Stimulated activated naive B cell treated with anti-CD40 and anti-IgM and Interleukin-4, amounts not matched to agents 10 μg/mL and 1 μg/mL and 100 μg/mL, for 72 hours (primary cell): Measurements from ENCODE around the gene RPL15.
"Not testable (repeated sequence)": the region's sequence is repeated elsewhere in the genome, so short reads cannot be mapped to it uniquely, and the experiment has no call there.

Experiments used
- ATAC-seq, 2 donors: fragments of 150-1000 bp; cut with Tn5 transposase; replicated peaks; 2 replicates each; pipeline ENCODE4 v1.10.0; 2021; ENCODE audit warnings: moderate library complexity in 1 of 2
- DNase-seq: peaks from one replicate; pipeline ENCODE4 v3.0.0; 2021
- H3K27ac Mint-ChIP-seq: one replicate; pipeline ENCODE4 v1.8.0; 2022; ENCODE audit warnings: mild to moderate bottlenecking, mixed read lengths
- H3K27me3 Mint-ChIP-seq, 2 donors: one replicate each; pipeline ENCODE4 v1.8.0; 2022; ENCODE audit warnings: mixed read lengths in 2 of 2
- H3K36me3 Mint-ChIP-seq, 2 donors: one replicate each; pipeline ENCODE4 v1.8.0; 2022; ENCODE audit warnings: mixed read lengths in 2 of 2, mild to moderate bottlenecking in 1 of 2
- H3K4me1 Mint-ChIP-seq, 2 donors: one replicate each; pipeline ENCODE4 v1.8.0; 2022; ENCODE audit warnings: mixed read lengths in 2 of 2, mild to moderate bottlenecking in 1 of 2
- H3K4me3 Mint-ChIP-seq, 2 donors: one replicate each; pipeline ENCODE4 v1.8.0; 2022; ENCODE audit warnings: mild to moderate bottlenecking in 2 of 2, mixed read lengths in 2 of 2, moderate library complexity in 1 of 2
- H3K9me3 Mint-ChIP-seq, 2 donors: one replicate each; pipeline ENCODE4 v1.8.0; 2022; ENCODE audit warnings: mixed read lengths in 2 of 2, mild to moderate bottlenecking in 1 of 2

RPL15 gene

DNA sequence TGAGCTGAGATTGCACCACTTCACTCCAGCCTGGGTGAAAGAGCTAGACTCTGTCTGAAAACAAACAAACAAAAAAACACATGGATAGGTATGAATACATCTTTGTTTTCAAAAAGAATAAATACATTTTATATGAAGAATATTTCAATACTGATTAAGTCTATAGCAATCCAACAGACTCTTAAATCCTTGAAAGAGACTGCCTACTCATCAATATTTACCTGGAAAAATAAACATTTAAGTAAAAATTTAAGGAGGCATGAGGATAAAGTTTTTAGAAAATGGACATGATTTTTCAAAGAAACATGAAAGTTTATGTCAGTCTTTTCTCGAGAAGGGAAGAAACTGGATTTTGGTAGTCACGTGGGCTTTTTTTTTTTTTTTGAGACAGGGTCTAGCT is 5.5 kb upstream of the RPL15 start:
- H3K36me3 Mint-ChIP-seq = peaks cover 5 to 9% of the 10 kb centered on the region in 2 donors
- ATAC-seq (no peak), DNase-seq (no peak)
- peaks cover 5 to 23% of the 10 kb centered on the region in 2 donors for H3K4me1 Mint-ChIP-seq
- no peaks in the 10 kb centered on the region for H3K9me3 Mint-ChIP-seq
- no peak overlapping the region for H3K4me3 Mint-ChIP-seq
- H3K27me3 Mint-ChIP-seq = peaks cover 0 to 4% of the 10 kb centered on the region in 2 donors
- no peak overlapping the region for H3K27ac Mint-ChIP-seq

DNA sequence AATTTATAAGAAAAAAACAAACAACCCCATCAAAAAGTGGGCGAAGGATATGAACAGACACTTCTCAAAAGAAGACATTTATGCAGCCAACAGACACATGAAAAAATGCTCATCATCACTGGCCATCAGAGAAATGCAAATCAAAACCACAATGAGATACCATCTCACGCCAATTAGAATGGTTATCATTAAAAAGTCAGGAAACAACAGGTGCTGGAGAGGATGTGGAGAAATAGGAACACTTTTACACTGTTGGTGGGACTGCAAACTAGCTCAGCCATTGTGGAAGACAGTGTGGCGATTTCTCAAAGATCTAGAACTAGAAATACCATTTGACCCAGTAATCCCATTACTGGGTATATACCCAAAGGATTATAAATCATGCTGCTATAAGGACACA is 4.6 kb upstream of the RPL15 start:
- not testable (repeated sequence) for H3K27ac Mint-ChIP-seq, DNase-seq, H3K27me3 Mint-ChIP-seq, H3K9me3 Mint-ChIP-seq, ATAC-seq, H3K4me3 Mint-ChIP-seq
- Mint-ChIP-seq H3K4me1 (peaks cover 5 to 25% of the 10 kb centered on the region in 2 donors), H3K36me3 (peaks cover 10 to 14% of the 10 kb centered on the region in 2 donors)

DNA sequence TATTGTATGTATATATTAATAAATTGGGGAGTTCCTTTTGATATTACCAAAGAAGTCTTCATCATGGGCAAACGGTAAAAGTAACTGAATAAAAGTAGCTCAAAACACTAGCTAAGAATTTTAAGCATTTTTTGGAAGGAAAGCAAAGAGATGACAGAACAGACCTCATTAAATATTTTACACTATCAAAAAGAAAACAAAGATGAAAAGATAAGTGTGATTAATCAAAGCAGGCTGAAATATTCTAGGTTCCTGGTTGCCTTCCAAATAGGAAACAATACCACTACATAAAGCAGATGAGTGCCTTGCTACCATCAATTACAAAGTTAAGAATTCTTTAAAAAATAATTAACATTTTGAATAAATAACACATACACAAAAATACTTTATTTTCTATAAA is 3.8 kb upstream of the RPL15 start:
- H3K9me3 Mint-ChIP-seq = no peaks in the 10 kb centered on the region
- no peak overlapping the region for H3K27ac Mint-ChIP-seq
- H3K36me3 Mint-ChIP-seq = peaks cover 19 to 23% of the 10 kb centered on the region in 2 donors
- H3K27me3 Mint-ChIP-seq = peaks cover 0 to 4% of the 10 kb centered on the region in 2 donors
- ATAC-seq (no peak), DNase-seq (no peak)
- peaks cover 9 to 33% of the 10 kb centered on the region in 2 donors for H3K4me1 Mint-ChIP-seq
- H3K4me3 Mint-ChIP-seq = no peak overlapping the region

DNA sequence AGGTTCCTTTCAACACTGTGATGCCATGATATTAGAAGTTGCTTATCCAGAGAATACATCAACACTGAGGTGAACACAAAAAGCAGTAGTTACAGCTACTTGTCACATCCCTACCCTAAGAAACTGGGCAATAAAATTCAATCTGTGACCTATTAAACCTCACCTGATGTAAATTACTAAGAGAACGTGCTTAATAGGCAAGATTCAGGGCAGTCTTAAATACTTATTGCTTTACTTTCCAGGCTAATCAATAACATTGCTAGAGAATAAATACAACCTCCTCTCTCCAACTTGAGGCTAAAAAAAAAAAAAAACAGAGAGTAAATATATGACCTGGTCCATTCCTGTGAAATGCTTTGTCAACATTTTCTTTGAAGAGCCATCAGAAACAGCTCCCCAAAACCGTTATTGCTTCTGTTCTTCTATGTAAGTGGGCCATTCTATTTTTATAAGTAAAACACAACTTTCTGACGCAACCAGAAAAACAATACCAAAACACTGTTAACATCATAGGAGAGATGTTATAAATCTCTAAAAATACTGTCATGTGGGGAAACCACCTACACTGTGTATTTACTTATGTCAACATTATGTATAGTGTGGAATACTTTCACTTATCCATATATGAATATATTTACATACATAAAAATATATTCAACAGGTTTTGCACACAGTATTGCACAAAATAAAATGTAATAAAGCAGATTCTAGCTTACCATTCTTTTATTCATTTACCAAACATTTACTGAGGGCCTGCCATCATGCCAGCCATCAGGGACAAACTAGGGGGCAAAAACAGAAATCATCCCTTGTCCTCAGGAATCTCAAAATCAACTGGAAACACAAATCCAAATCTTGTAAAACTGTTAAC is 2.8 kb upstream of the RPL15 start:
- Mint-ChIP-seq H3K36me3 (peaks cover 27 to 28% of the 10 kb centered on the region in 2 donors), H3K4me3 (no peak overlapping the region), H3K4me1 (peaks cover 16 to 42% of the 10 kb centered on the region in 2 donors), H3K9me3 (no peaks in the 10 kb centered on the region), H3K27me3 (peaks cover 0 to 4% of the 10 kb centered on the region in 2 donors), H3K27ac (no peak overlapping the region)
- DNase-seq (no peak), ATAC-seq (no peak)

DNA sequence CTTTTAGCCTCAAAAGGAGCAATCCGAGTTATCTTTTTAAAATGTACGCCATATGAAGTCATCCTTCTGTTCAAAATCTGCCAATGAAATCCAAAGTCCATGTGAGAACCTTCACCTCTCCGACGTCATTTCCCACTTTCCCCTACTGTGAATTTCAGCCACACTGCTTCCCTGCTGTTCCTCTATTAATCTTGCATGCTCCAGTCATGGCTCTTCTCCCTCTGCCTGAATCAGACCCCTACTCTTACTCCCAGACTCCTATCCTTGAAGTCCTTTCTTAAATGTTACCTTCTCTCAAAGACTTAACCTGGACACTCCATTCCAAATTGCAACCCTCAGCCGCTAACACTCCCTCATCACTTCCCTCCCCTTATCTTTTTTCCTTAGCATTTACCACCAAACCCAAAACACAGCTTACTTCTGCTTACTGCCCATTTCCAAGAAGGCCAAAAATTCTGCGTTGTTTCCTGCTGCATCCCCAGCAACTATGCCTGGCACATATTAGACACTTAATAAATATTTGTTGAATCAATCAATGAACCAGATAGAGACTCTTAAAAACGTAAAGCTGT is 1.3 kb upstream of the RPL15 start:
- H3K4me3 Mint-ChIP-seq = peak overlapping the region; percentile 96 to 99
- DNase-seq (no peak), ATAC-seq (no peak)
- H3K27ac Mint-ChIP-seq = no peak overlapping the region
- H3K27me3 Mint-ChIP-seq = peaks cover 0 to 4% of the 10 kb centered on the region in 2 donors
- no peaks in the 10 kb centered on the region for H3K9me3 Mint-ChIP-seq
- H3K4me1 Mint-ChIP-seq = peaks cover 23 to 57% of the 10 kb centered on the region in 2 donors
- peaks cover 34 to 38% of the 10 kb centered on the region in 2 donors for H3K36me3 Mint-ChIP-seq

DNA sequence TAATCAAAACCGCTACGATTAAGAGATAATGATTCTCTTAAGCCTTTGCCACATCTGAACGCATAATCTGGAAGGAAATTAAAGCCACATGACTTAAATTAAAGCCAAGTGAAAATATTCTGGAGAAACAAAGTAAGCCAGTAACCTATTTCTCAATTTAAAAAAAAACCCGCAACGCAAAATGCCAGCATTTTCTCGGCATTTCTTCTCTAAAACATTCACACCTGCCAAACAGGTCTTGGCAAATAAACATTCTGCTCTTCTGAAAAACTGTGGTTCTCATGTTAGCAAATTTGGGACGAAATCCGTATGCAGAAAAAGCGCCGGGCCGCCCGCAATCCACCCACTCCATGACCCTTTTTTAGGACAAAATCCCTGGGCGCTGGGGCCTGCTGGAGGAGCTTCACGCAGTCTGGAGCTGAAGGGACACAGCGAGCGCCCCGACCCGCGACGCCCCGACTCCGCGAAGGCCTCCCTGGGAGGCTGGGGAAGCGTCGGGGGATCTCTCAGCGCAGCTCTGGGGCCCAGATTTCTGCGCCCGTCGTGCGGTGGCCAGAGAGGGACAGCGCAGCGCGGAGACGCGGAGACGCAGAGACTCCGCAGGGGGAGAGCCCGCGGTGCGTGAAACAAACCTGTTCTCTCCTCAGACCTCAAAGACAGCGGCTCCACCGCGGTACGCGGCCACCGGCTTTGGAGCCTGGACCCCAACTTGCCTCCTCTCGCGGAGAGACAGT is 613 bp upstream of the RPL15 start:
- ATAC-seq (peak; percentile 52 to 56), DNase-seq (no peak)
- H3K9me3 Mint-ChIP-seq = no peaks in the 10 kb centered on the region
- peaks cover 25 to 57% of the 10 kb centered on the region in 2 donors for H3K4me1 Mint-ChIP-seq
- H3K4me3 Mint-ChIP-seq = peak overlapping the region; percentile 96 to 99
- H3K36me3 Mint-ChIP-seq = peaks cover 35 to 42% of the 10 kb centered on the region in 2 donors
- H3K27me3 Mint-ChIP-seq = peaks cover 0 to 4% of the 10 kb centered on the region in 2 donors
- peak overlapping the region; percentile 100 for H3K27ac Mint-ChIP-seq

DNA sequence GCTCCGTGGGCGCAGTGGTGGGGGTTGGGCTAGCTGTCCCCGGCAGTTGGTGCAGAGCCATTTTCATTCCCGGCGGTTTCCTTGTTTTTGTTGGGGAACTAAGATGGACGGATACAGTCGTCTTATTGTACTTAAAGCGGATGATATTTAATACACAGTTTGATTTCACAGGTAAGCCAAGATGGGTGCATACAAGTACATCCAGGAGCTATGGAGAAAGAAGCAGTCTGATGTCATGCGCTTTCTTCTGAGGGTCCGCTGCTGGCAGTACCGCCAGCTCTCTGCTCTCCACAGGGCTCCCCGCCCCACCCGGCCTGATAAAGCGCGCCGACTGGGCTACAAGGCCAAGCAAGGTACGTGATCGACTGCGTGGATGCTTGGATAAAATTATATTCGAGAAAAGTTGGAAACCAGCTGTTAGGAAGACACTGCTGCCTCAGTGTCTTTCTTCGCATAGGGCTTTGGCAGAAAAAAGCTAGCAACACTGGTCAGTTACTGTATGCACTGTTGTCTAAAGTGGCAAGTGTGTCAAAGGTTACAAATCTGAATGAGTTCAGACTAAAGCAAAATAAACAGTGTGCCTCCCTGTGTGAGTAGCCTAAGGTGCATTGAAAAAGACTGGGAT is 859 bp downstream of the RPL15 start:
- not testable (repeated sequence) for ATAC-seq, DNase-seq, H3K27me3 Mint-ChIP-seq, H3K9me3 Mint-ChIP-seq
- Mint-ChIP-seq H3K27ac (peak overlapping the region; percentile 100), H3K36me3 (peaks cover 42 to 45% of the 10 kb centered on the region in 2 donors), H3K4me3 (peak overlapping the region; percentile 96 to 99), H3K4me1 (peaks cover 26 to 57% of the 10 kb centered on the region in 2 donors)

DNA sequence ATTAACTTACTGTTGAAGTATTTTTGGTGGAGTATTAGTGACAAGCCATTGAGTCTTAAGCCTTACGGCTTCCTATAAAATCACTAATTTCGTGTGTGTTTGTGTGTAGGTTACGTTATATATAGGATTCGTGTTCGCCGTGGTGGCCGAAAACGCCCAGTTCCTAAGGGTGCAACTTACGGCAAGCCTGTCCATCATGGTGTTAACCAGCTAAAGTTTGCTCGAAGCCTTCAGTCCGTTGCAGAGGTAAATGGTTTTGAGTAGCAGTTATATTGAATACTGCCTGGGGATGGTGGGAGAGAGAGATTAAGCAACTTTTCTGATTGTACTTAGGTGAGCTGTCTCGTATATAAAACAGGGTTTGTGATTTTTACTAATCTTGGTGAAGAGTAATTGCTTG is 1.4 kb downstream of the RPL15 start:
- Mint-ChIP-seq H3K27ac (peak overlapping the region; percentile 100), H3K4me1 (peaks cover 26 to 57% of the 10 kb centered on the region in 2 donors), H3K4me3 (peak overlapping the region; percentile 96 to 99), H3K36me3 (peaks cover 42 to 45% of the 10 kb centered on the region in 2 donors)
- H3K9me3 Mint-ChIP-seq, DNase-seq, H3K27me3 Mint-ChIP-seq, ATAC-seq: not testable (repeated sequence)

DNA sequence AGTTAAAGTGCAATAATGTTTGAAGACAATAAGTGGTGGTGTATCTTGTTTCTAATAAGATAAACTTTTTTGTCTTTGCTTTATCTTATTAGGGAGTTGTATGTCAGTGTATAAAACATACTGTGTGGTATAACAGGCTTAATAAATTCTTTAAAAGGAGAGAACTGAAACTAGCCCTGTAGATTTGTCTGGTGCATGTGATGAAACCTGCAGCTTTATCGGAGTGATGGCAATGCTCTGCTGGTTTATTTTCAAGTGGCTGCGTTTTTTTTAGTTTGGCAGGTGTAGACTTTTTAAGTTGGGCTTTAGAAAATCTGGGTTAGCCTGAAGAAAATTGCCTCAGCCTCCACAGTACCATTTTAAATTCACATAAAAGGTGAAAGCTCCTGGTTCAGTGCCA is 2.7 kb downstream of the RPL15 start:
- Mint-ChIP-seq H3K9me3 (no peaks in the 10 kb centered on the region), H3K27ac (no peak overlapping the region), H3K36me3 (peaks cover 40 to 45% of the 10 kb centered on the region in 2 donors), H3K4me3 (peak overlapping the region; percentile 36 to 48), H3K4me1 (peaks cover 26 to 61% of the 10 kb centered on the region in 2 donors), H3K27me3 (peaks cover 0 to 4% of the 10 kb centered on the region in 2 donors)
- DNase-seq (no peak), ATAC-seq (no peak)

DNA sequence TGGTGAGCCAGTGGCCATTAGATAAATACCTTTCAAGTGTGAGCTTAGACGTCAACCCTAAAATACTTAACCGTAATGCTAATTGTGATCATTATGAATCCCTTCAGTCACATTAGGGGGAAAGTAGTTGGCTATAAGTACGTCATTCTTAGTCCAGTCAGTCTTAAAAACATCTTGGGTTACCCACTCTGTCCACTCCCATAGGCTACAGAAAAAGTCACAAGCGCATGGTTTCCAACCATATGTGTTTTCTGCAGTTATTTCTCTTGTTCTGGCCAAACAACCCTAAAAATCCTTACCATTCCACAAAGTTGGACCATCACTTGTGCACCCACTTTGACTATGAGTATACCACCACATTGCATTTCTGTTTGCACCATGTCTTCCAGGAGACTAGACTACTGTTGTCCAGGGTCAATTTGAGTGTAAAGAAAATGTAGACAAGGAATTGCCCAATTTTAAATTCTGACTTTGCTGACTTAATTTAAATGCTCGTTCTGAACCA is 3.3 kb downstream of the RPL15 start:
- peak overlapping the region; percentile 36 to 48 for H3K4me3 Mint-ChIP-seq

DNA sequence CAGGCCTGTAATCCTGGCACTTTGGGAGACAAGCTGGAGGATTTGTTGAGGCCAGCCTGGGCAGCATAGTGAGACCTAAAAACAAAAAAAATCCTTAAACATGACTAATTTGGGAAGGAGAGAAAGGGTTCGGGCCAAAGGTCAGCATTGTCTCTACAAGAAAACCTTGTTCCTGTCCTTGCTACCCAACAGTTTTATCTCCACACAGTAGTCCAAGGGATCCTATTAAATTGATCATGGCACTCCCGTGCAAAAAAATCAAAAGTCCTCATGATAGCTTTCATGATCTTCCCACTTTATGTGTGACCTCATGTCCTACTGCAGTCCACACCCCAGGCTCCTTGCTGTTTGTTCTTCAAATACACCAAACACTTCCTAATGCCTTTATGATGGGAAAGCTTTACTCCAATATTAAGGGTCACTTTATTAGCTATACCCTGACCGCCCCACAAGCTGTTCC is 4.2 kb downstream of the RPL15 start:
- ATAC-seq (no peak), DNase-seq (no peak)
- H3K36me3 Mint-ChIP-seq = peaks cover 40 to 45% of the 10 kb centered on the region in 2 donors
- no peaks in the 10 kb centered on the region for H3K27me3 Mint-ChIP-seq
- peak overlapping the region; percentile 65 for H3K27ac Mint-ChIP-seq
- peaks cover 21 to 46% of the 10 kb centered on the region in 2 donors for H3K4me1 Mint-ChIP-seq
- no peak overlapping the region for H3K4me3 Mint-ChIP-seq
- H3K9me3 Mint-ChIP-seq = no peaks in the 10 kb centered on the region

More for the DNA sequence above, 3.3 kb downstream of the RPL15 start:
- H3K9me3 Mint-ChIP-seq = no peaks in the 10 kb centered on the region
- H3K27me3 Mint-ChIP-seq = peaks cover 0 to 4% of the 10 kb centered on the region in 2 donors
- peaks cover 26 to 55% of the 10 kb centered on the region in 2 donors for H3K4me1 Mint-ChIP-seq
- H3K27ac Mint-ChIP-seq = peak overlapping the region; percentile 4
- peaks cover 40 to 45% of the 10 kb centered on the region in 2 donors for H3K36me3 Mint-ChIP-seq
- DNase-seq (no peak), ATAC-seq (no peak)

DNA sequence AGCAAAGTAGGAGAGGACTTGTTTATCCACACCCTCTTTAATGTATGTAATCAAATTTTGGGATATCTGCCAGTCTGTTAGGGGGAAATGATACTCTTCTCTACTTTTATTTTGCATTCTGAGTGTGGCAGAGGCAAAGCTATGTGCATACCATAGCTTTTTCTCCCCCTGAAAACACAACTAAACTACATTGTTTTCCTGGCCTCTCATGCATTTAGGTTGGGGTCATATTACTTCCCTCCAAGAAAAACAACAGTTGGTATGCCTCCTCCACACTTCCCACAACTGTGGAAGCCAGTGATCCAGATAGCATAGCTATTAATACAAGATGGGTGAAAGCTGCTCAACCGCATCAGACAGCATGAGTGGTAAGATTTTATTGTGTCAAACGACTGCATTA is 6.9 kb downstream of the RPL15 start:
- H3K27ac Mint-ChIP-seq = no peak overlapping the region
- H3K4me3 Mint-ChIP-seq = no peak overlapping the region
- H3K9me3 Mint-ChIP-seq = no peaks in the 10 kb centered on the region
- ATAC-seq (no peak), DNase-seq (no peak)
- H3K27me3 Mint-ChIP-seq = no peaks in the 10 kb centered on the region
- peaks cover 21 to 29% of the 10 kb centered on the region in 2 donors for H3K36me3 Mint-ChIP-seq
- peaks cover 13 to 27% of the 10 kb centered on the region in 2 donors for H3K4me1 Mint-ChIP-seq

DNA sequence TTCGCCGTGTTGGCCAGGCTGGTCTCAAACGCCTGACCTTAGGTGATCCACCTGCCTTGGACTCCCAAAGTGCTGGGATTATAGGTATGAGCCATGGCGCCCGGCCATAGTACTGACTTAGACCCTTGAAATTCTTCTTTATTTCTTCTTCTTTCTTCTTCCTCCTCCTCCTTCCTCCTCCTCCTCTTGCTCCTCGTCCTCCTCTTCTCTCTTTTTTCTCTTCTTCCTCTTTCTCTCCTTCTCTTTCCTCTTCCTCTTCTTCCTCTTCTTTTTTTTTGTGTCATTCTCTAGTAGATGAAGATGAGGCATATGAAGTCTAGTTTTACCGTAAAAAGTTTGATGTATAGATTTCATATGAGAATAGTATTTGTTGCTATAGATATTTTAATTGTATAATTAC is 9.3 kb downstream of the RPL15 start:
- Mint-ChIP-seq H3K27me3 (no peaks in the 10 kb centered on the region), H3K4me3 (no peak overlapping the region), H3K27ac (no peak overlapping the region), H3K36me3 (peaks cover 8% of the 10 kb centered on the region in 2 donors), H3K9me3 (no peaks in the 10 kb centered on the region), H3K4me1 (peaks cover 1 to 9% of the 10 kb centered on the region in 2 donors)
- DNase-seq = no peak
- no peak for ATAC-seq
